Glutamatergic neuron (in vitro differentiated cells): ENCODE data around the gene ZNF532. TPM values are rescaled to one million over a fixed set of nuclear protein-coding genes. Genes with fewer than 3 reads are reported as not detected.

ENCODE experiments used
- DNase-seq: peaks from one replicate; pipeline ENCODE4 v3.0.0; 2022
- H3K27ac Mint-ChIP-seq: one replicate; pipeline ENCODE4 v1.8.0; 2020; ENCODE audit warnings: mild to moderate bottlenecking, mixed read lengths, inconsistent platforms; ENCODE audit not compliant: unreplicated experiment
- H3K27me3 Mint-ChIP-seq: one replicate; pipeline ENCODE4 v1.8.0; 2020; ENCODE audit warnings: mild to moderate bottlenecking, moderate library complexity, mixed read lengths, inconsistent platforms; ENCODE audit not compliant: unreplicated experiment
- H3K36me3 Mint-ChIP-seq: one replicate; pipeline ENCODE4 v1.8.0; 2020; ENCODE audit warnings: mild to moderate bottlenecking, mixed read lengths, inconsistent platforms; ENCODE audit not compliant: unreplicated experiment
- H3K4me1 Mint-ChIP-seq: one replicate; pipeline ENCODE4 v1.8.0; 2020; ENCODE audit warnings: mild to moderate bottlenecking, low read depth, mixed read lengths, inconsistent platforms; ENCODE audit not compliant: unreplicated experiment
- H3K4me3 Mint-ChIP-seq: one replicate; pipeline ENCODE4 v1.8.0; 2020; ENCODE audit warnings: mild to moderate bottlenecking, mixed read lengths, inconsistent platforms; ENCODE audit not compliant: unreplicated experiment
- H3K9me3 Mint-ChIP-seq: one replicate; pipeline ENCODE4 v1.8.0; 2020; ENCODE audit warnings: mild to moderate bottlenecking, moderate library complexity, mixed read lengths, inconsistent platforms; ENCODE audit not compliant: unreplicated experiment
- total RNA-seq: library from RNA; stranded (reverse); fragmentation: NEBNext Ultra II Directional; extraction: Animal tissue kit (Norgen Biotek cat#: 25700); gene quantifications from one replicate; pipeline ENCODE4 v1.2.1, GENCODE V29; 2021; ENCODE audit not compliant: unreplicated experiment
- TF ChIP-seq, protein P1 (sequence below): fragments of 200-600 bp; sonication (generic); IDR thresholded peaks from one replicate; pipeline ENCODE4 v1.5.0; 2021; ENCODE audit not compliant: partially characterized antibody, unreplicated experiment

ZNF532 gene
- total RNA-seq, 1 donor from 2014 or later, result 217 TPM

DNA sequence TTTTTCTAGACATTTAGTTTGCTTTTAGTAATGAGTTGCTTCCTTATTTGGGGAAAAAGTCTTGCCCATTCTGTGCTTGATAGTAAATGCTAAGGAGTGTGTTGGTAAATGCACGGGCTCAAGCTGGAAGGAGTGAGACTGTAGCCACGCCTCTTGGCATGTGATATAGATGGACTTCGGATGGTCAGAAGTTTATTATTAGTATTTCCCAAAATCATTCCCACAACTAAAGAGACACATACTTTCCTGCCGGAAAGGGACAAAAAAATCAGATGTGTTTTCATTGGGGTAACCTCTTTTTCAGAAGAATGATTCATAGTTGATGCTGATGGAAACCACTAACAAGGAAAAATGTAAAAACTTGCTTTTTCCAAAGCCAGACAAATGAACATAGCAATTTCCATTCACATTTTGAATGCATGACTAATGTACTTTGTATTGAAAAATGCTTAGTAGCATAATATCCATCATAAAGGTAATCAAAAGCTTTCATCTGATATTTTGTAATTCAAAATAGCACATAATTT is 133.2 kb downstream of the ZNF532 start:
- peaks cover 6% of the 10 kb centered on the region for H3K4me1 Mint-ChIP-seq
- no peak overlapping the region for H3K4me3 Mint-ChIP-seq
- no peak overlapping the region for H3K27ac Mint-ChIP-seq
- H3K9me3 Mint-ChIP-seq, result no peaks in the 10 kb centered on the region
- DNase-seq, result no peak
- no peaks in the 10 kb centered on the region for H3K36me3 Mint-ChIP-seq
- no peaks in the 10 kb centered on the region for H3K27me3 Mint-ChIP-seq
- TF ChIP-seq, protein P1, sequence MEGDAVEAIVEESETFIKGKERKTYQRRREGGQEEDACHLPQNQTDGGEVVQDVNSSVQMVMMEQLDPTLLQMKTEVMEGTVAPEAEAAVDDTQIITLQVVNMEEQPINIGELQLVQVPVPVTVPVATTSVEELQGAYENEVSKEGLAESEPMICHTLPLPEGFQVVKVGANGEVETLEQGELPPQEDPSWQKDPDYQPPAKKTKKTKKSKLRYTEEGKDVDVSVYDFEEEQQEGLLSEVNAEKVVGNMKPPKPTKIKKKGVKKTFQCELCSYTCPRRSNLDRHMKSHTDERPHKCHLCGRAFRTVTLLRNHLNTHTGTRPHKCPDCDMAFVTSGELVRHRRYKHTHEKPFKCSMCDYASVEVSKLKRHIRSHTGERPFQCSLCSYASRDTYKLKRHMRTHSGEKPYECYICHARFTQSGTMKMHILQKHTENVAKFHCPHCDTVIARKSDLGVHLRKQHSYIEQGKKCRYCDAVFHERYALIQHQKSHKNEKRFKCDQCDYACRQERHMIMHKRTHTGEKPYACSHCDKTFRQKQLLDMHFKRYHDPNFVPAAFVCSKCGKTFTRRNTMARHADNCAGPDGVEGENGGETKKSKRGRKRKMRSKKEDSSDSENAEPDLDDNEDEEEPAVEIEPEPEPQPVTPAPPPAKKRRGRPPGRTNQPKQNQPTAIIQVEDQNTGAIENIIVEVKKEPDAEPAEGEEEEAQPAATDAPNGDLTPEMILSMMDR, result no peak

DNA sequence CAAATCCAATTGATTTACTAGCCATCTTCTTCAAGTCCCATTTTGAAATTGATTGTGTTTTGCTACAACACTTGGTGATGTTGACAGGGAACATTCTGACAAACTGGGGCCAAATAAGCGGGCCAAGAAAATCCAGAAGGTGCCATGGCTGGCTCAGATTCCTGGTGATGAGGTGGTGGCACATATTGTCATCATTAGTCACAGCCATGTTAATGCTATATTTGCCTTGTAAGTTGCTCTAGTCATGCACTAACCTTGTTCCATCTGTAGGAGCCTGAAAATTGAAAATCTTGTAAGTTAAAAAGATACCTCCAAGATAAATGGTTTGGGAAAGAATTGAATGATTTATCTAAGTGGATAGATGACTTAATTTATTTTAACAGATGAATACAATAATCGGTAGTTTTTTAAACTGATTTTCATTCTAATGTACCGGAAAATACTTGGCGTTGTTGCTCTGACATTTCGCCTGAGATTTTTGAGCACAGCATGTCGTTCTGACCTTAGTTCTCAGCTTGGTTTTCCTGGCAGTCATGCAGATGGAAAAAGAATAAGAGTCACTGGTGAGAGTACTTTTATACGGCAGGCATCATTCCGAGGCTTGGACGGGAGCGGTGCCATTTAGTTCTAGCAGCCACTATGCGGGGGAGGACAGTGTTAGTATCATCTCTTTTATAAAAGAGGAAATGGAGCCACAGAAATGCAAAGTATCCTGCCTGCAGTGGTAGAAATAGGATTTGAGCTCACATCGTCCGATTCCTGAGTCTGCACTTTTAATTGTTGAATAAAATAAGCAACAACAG is 133.9 kb downstream of the ZNF532 start:
- Mint-ChIP-seq H3K9me3 (no peaks in the 10 kb centered on the region), H3K4me3 (no peak overlapping the region), H3K36me3 (no peaks in the 10 kb centered on the region), H3K27me3 (no peaks in the 10 kb centered on the region), H3K4me1 (peaks cover 6% of the 10 kb centered on the region), H3K27ac (no peak overlapping the region)
- no peak for DNase-seq
- TF ChIP-seq, protein P1, result no peak

DNA sequence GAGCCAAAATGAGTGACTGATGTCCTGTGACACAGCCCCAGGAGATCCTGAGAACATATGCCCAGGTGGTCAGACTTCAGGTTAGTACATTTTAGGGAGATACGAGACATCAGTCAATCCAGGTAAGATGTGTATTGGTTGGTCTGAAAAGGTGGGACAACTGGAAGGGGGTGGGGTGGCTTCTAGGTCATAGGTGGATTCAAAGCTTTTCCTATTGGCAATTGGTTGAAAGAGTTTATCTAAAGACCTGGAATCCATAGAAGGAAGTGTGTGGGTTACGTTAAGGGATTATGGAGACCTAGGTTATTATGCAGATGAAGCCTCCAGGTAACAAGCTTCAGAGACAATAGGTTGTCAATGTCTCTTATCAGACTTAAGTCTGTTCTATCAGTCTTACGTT is 136.5 kb downstream of the ZNF532 start:
- Mint-ChIP-seq H3K27me3 (no peaks in the 10 kb centered on the region), H3K9me3 (peaks cover 3% of the 10 kb centered on the region), H3K4me1 (peaks cover 8% of the 10 kb centered on the region), H3K4me3 (no peak overlapping the region), H3K27ac (no peak overlapping the region), H3K36me3 (no peaks in the 10 kb centered on the region)
- DNase-seq, result no peak
- TF ChIP-seq, protein P1, result no peak

DNA sequence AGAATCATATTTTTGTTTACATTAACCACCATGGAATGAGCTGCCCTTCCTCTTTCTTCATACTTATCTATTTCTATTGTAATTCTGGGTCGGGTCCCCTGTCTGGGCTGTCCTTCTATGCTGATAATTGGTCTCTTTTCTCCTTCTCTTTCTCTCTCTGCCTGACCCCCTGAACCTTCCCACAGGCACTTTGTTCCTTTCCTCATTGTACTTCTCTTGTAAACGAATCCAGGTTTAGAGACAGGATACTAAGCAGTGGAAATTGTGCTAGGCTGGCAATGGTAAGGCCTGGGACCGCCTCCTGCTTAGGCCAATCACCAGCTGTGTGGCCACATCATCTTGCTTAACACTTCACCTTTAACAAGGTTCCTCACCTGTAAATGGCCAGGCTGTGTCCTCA is 137.0 kb downstream of the ZNF532 start:
- H3K4me3 Mint-ChIP-seq, result no peak overlapping the region

More for the DNA sequence above, 137.0 kb downstream of the ZNF532 start:
- H3K4me1 Mint-ChIP-seq, result peaks cover 7% of the 10 kb centered on the region
- TF ChIP-seq, protein P1, result no peak
- no peak for DNase-seq
- H3K27me3 Mint-ChIP-seq, result no peaks in the 10 kb centered on the region
- no peaks in the 10 kb centered on the region for H3K36me3 Mint-ChIP-seq
- peaks cover 3% of the 10 kb centered on the region for H3K9me3 Mint-ChIP-seq
- H3K27ac Mint-ChIP-seq, result no peak overlapping the region
